ENCODE measurements around the gene ZNF320.
"Not testable (repeated sequence)": the region's sequence is repeated elsewhere in the genome, so short reads cannot be mapped to it uniquely, and the experiment has no call there.

The ZNF320 gene

GRCh38 chr19:52897138-52897935 lies at the start of gene ZNF320:
TSS of gene ZNF320 (minus strand) at chr19:52897635. CDS start at chr19:52890255, 7,380 bp downstream.
- DNase-seq (ENCODE audit: low read depth) = peak; percentile 82

- no peak for DNase-seq (ENCODE audit: low read depth)
These were observed 49.2 kb upstream of the ZNF320 start for GRCh38 chr19:52946322-52947310.

- DNase-seq (ENCODE audit: low read depth) = no peak
These were observed 48.4 kb upstream of the ZNF320 start for GRCh38 chr19:52945652-52946321.

GRCh38 chr19:52944703-52945493 lies 47.5 kb upstream of the ZNF320 start:
- not testable (repeated sequence) for DNase-seq (ENCODE audit: low read depth)

- no peak for DNase-seq (ENCODE audit: low read depth)
These were observed 46.6 kb upstream of the ZNF320 start for GRCh38 chr19:52943884-52944643.

- no peak for DNase-seq (ENCODE audit: low read depth)
These were observed 45.9 kb upstream of the ZNF320 start for GRCh38 chr19:52943134-52943883.

- peak; percentile 93 for DNase-seq (ENCODE audit: low read depth)
These were observed 45.1 kb upstream of the ZNF320 start for GRCh38 chr19:52942386-52943133.

- no peak for DNase-seq (ENCODE audit: low read depth)
These were observed 44.5 kb upstream of the ZNF320 start for GRCh38 chr19:52941941-52942385.

- not testable (repeated sequence) for DNase-seq (ENCODE audit: low read depth)
These were observed 44.1 kb upstream of the ZNF320 start for GRCh38 chr19:52941523-52941922.

- DNase-seq (ENCODE audit: low read depth) = not testable (repeated sequence)
These were observed 43.5 kb upstream of the ZNF320 start for GRCh38 chr19:52940905-52941304.

GRCh38 chr19:52938761-52939160 lies 41.3 kb upstream of the ZNF320 start:
- DNase-seq (ENCODE audit: low read depth) = no peak

- no peak for DNase-seq (ENCODE audit: low read depth)
These were observed 39.5 kb upstream of the ZNF320 start for GRCh38 chr19:52936954-52937325.

GRCh38 chr19:52936151-52936953 lies 38.9 kb upstream of the ZNF320 start:
- DNase-seq (ENCODE audit: low read depth) = no peak

GRCh38 chr19:52935434-52935833 lies 38.0 kb upstream of the ZNF320 start:
- no peak for DNase-seq (ENCODE audit: low read depth)

- not testable (repeated sequence) for DNase-seq (ENCODE audit: low read depth)
These were observed 27.2 kb upstream of the ZNF320 start for GRCh38 chr19:52924641-52925040.

- DNase-seq (ENCODE audit: low read depth) = no peak
These were observed 26.6 kb upstream of the ZNF320 start for GRCh38 chr19:52923778-52924593.
